Hepatocyte (in vitro differentiated cells): ENCODE results near the gene TRAPPC5.

Source experiments
- EZH2phosphoT487 ChIP-seq: fragments of 200-600 bp; sonication (generic); IDR thresholded peaks from one replicate; pipeline ENCODE4 v1.6.1; 2018; ENCODE audit warnings: antibody characterized with exemption, mild to moderate bottlenecking, low read depth, moderate library complexity; ENCODE audit not compliant: unreplicated experiment, severe bottlenecking
- TF ChIP-seq, protein P1 (sequence below): fragments of 200-600 bp; sonication (generic); IDR thresholded peaks from 2 replicates; pipeline ENCODE4 v1.5.1; 2016; ENCODE audit warnings: antibody characterized with exemption, mild to moderate bottlenecking; ENCODE audit not compliant: poor library complexity

DNA sequence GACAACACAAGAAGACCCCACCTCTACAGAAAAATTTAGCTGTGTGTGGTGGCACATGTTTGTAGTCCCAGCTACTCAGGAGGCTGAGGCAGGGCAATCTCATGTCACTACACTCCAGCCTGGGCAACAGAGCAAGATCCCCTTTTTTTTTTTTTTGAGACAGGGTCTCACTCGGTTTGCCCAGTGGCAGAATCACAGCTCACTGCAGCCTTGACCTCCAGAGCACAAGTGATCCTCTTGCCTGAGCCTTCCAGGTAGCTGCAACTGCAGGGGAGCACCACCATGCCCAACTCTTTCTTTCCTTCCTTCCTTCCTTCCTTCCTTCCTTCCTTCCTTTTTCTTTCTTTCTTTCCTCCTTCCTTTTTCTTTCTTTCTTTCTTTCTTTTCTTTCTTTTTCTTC is 55.5 kb downstream of the TRAPPC5 start:
- TF ChIP-seq, protein P1, sequence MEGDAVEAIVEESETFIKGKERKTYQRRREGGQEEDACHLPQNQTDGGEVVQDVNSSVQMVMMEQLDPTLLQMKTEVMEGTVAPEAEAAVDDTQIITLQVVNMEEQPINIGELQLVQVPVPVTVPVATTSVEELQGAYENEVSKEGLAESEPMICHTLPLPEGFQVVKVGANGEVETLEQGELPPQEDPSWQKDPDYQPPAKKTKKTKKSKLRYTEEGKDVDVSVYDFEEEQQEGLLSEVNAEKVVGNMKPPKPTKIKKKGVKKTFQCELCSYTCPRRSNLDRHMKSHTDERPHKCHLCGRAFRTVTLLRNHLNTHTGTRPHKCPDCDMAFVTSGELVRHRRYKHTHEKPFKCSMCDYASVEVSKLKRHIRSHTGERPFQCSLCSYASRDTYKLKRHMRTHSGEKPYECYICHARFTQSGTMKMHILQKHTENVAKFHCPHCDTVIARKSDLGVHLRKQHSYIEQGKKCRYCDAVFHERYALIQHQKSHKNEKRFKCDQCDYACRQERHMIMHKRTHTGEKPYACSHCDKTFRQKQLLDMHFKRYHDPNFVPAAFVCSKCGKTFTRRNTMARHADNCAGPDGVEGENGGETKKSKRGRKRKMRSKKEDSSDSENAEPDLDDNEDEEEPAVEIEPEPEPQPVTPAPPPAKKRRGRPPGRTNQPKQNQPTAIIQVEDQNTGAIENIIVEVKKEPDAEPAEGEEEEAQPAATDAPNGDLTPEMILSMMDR = no peak
- no peak for TF ChIP-seq EZH2phosphoT487
